SK-N-SH (cell line): ENCODE results near the gene HINT1. TPM values are rescaled to one million over a fixed set of nuclear protein-coding genes. Genes with fewer than 3 reads are reported as not detected.

Experiments used
- CTCF ChIA-PET: fragments of 300-600, 350-600 bp; formaldehyde crosslinking; extraction: SDS; loops from one replicate; lab custom pipeline; 2021; lab: Yijun Ruan, JAX
- POLR2A ChIA-PET: fragments of 350-600 bp; sonication (Branson Sonifier 250); formaldehyde crosslinking; extraction: SDS; loops from one replicate; lab custom pipeline; 2020; ENCODE audit warnings: antibody characterized with exemption, inconsistent platforms; lab: Yijun Ruan, JAX
- DNase-seq: peaks from one replicate; pipeline ENCODE4 v3.0.0; 2012
- H2AFZ ChIP-seq: fragments of 200-600 bp; sonication (generic); 2 replicates; pipeline ENCODE4 v1.8.1; 2016; ENCODE audit warnings: antibody characterized with exemption, mild to moderate bottlenecking, low read depth
- H3F3A ChIP-seq: fragments of 200-600 bp; sonication (generic); replicated peaks from 2 replicates; pipeline ENCODE3; 2016; ENCODE audit warnings: antibody characterized with exemption, mild to moderate bottlenecking; ENCODE audit not compliant: insufficient read depth
- H3K27ac ChIP-seq, 2 experiments: fragments of 200-500 bp in 1 of 2; fragments of 200-600 bp in 1 of 2; sonication (Bioruptor generic) in 1 of 2; sonication (generic), shearing (Covaris generic) in 1 of 2; 2 replicates each; pipeline versions ENCODE4 v1.5.1 to v1.6.1; 2014 to 2016; ENCODE audit warnings: low read depth in 2 of 2, inconsistent platforms in 1 of 2, low read length in 1 of 2, mild to moderate bottlenecking in 1 of 2, mixed read lengths in 1 of 2
- H3K27me3 ChIP-seq: fragments of 200-600 bp; sonication (generic), shearing (Covaris generic); 2 replicates; pipeline ENCODE4 v1.6.1; 2016; ENCODE audit warnings: mixed run types; ENCODE audit not compliant: insufficient read depth
- H3K36me3 ChIP-seq, 2 experiments: fragments of 200-500 bp in 1 of 2; fragments of 200-600 bp in 1 of 2; sonication (Bioruptor generic) in 1 of 2; sonication (generic) in 1 of 2; replicated peaks in 1 of 2; 2 replicates each; pipeline versions ENCODE3 to v1.5.1; 2014 to 2016; ENCODE audit warnings: low read length in 1 of 2, mild to moderate bottlenecking in 1 of 2; ENCODE audit not compliant: insufficient read depth in 2 of 2, control insufficient read depth in 1 of 2
- H3K4me1 ChIP-seq, 2 experiments: fragments of 200-500 bp in 1 of 2; fragments of 200-600 bp in 1 of 2; sonication (Bioruptor generic) in 1 of 2; sonication (generic), shearing (Covaris generic) in 1 of 2; 2 replicates each; pipeline versions ENCODE4 v1.5.1 to v1.6.1; 2014 to 2016; ENCODE audit warnings: low read depth in 1 of 2, low read length in 1 of 2, mixed run types in 1 of 2; ENCODE audit not compliant: insufficient read depth in 2 of 2, control insufficient read depth in 1 of 2
- H3K4me2 ChIP-seq: fragments of 200-600 bp; sonication (generic), shearing (Covaris generic); 2 replicates; pipeline ENCODE4 v1.6.1; 2017; ENCODE audit warnings: mixed run types
- H3K4me3 ChIP-seq, 2 experiments: fragments of 200-500 bp in 1 of 2; fragments of 200-600 bp in 1 of 2; sonication (Bioruptor generic) in 1 of 2; sonication (generic), shearing (Covaris generic) in 1 of 2; 2 replicates each; pipeline versions ENCODE4 v1.5.1 to v1.8.1; 2014 to 2016; ENCODE audit warnings: low read depth in 2 of 2, inconsistent platforms in 1 of 2, low read length in 1 of 2, mild to moderate bottlenecking in 1 of 2, mixed read lengths in 1 of 2, moderate library complexity in 1 of 2
- H3K79me2 ChIP-seq: fragments of 200-600 bp; sonication (generic); 2 replicates; pipeline ENCODE4 v1.8.1; 2017; ENCODE audit warnings: mild to moderate bottlenecking; ENCODE audit not compliant: insufficient read depth
- H3K9ac ChIP-seq: fragments of 200-600 bp; sonication (generic); 2 replicates; pipeline ENCODE4 v1.6.1; 2017; ENCODE audit warnings: mixed run types
- H3K9me2 ChIP-seq: fragments of 200-600 bp; sonication (generic); 2 replicates; pipeline ENCODE4 v1.6.1; 2017; ENCODE audit warnings: mixed run types
- H3K9me3 ChIP-seq: fragments of 200-600 bp; sonication (generic); 2 replicates; pipeline ENCODE4 v1.6.1; 2017; ENCODE audit warnings: mixed run types, mild to moderate bottlenecking, moderate library complexity
- H4K20me1 ChIP-seq: fragments of 200-600 bp; sonication (generic); 2 replicates; pipeline ENCODE4 v1.6.1; 2017; ENCODE audit warnings: mild to moderate bottlenecking, mixed run types; ENCODE audit not compliant: insufficient read depth
- CTCF ChIP-seq: fragments of 200-600 bp; sonication (generic); IDR thresholded peaks from 2 replicates; pipeline ENCODE4 v1.6.1; 2017; ENCODE audit warnings: antibody characterized with exemption, mild to moderate bottlenecking, moderate library complexity
- ELF1 ChIP-seq: IDR thresholded peaks from 2 replicates; pipeline ENCODE4 v1.4.0; 2012
- EP300 ChIP-seq, 2 experiments: IDR thresholded peaks; 2 replicates each; pipeline versions ENCODE4 v1.4.0 to v1.6.1; 2012; ENCODE audit warnings: borderline replicate concordance in 1 of 2, low read depth in 1 of 2, low read length in 1 of 2
- EZH2phosphoT487 ChIP-seq: fragments of 200-600 bp; sonication (generic); IDR thresholded peaks from 2 replicates; pipeline ENCODE4 v1.6.1; 2017; ENCODE audit warnings: low read depth, mixed run types, mild to moderate bottlenecking, antibody characterized with exemption, moderate library complexity, borderline replicate concordance
- GATA2 ChIP-seq: sonication (generic); formaldehyde crosslinking; IDR thresholded peaks from 2 replicates; pipeline ENCODE4 v1.5.0; 2020; ENCODE audit warnings: mild to moderate bottlenecking, missing genetic modification reagents
- PBX3 ChIP-seq: IDR thresholded peaks from 2 replicates; pipeline ENCODE4; 2012
- RCOR1 ChIP-seq: fragments of 150-350 bp; IDR thresholded peaks from 2 replicates; pipeline ENCODE4 v1.6.1; 2017; ENCODE audit warnings: antibody characterized with exemption, low read length
- RFX5 ChIP-seq: IDR thresholded peaks from 2 replicates; pipeline ENCODE4 v1.6.1; 2012; ENCODE audit warnings: mild to moderate bottlenecking, improper control_type of control experiment, low read length
- TAF1 ChIP-seq: IDR thresholded peaks from 2 replicates; pipeline ENCODE4 v1.6.1; 2012; ENCODE audit warnings: low read depth, mild to moderate bottlenecking, low read length, moderate library complexity, borderline replicate concordance
- TCF12 ChIP-seq: IDR thresholded peaks from 2 replicates; pipeline ENCODE4 v1.4.0; 2012
- USF2 ChIP-seq: fragments of 150-350 bp; IDR thresholded peaks from 2 replicates; pipeline ENCODE4 v1.6.1; 2017; ENCODE audit warnings: antibody characterized with exemption, low read length, low read depth, borderline replicate concordance
- WGBS: methylation state at CpG from one replicate; pipeline ENCODE4 v1.1.6; 2017; ENCODE audit warnings: low lambda C conversion rate; 5-methylcytosine and 5-hydroxymethylcytosine counted together
- polyA plus RNA-seq, 3 experiments: library from polyadenylated mRNA; depleted of rRNA; stranded (reverse); fragments of >200 nt; gene quantifications; 2 replicates each; pipeline ENCODE4 v1.2.3, GENCODE V29; 2012

Gene HINT1
- polyA plus RNA-seq, 1 of the 3 experiments (the other 2 are of a cell fraction) = 385 TPM

- TF ChIP-seq CTCF = no peak
- no peak for TF ChIP-seq PBX3
- no peak for TF ChIP-seq EZH2phosphoT487
- TF ChIP-seq EP300 (IDR thresholded peaks at IDR 0.05; ENCODE audit: borderline replicate concordance in 1 of 2, low read depth in 1 of 2, low read length in 1 of 2) = no peak
- TF ChIP-seq TCF12 = no peak
- TF ChIP-seq GATA2 (CRISPR knock-in tag) = no peak
Measured at GRCh38 chr5:131169810-131170539, 4.9 kb upstream of the HINT1 start (continued).

- H3K9me2 ChIP-seq = no peaks in the 10 kb centered on the region
- no peak overlapping the region for H3K27ac ChIP-seq
- CTCF ChIA-PET = no interaction called here
- no peaks in the 10 kb centered on the region for H3K27me3 ChIP-seq
- H3K4me1 ChIP-seq = peaks cover 10 to 14% of the 10 kb centered on the region in 2 experiments; a peak in 3 of 4 replicates
- 87% methylated on average over 5 of the region's 5 CpGs for WGBS
- H3K4me2 ChIP-seq = no peak overlapping the region
- no peaks in the 10 kb centered on the region for H4K20me1 ChIP-seq
- peaks cover 12% of the 10 kb centered on the region for H3F3A ChIP-seq
- DNase-seq = no peak
- peaks cover 0 to under 1% of the 10 kb centered on the region in 2 experiments for H3K36me3 ChIP-seq
- H3K4me3 ChIP-seq = no peak overlapping the region
- POLR2A ChIA-PET = no interaction called here
- H3K9me3 ChIP-seq = no peaks in the 10 kb centered on the region
- H3K79me2 ChIP-seq = peaks cover 27% of the 10 kb centered on the region
- TF ChIP-seq USF2 (no peak), ELF1 (no peak), RCOR1 (no peak), RFX5 (no peak), TAF1 (no peak)
- H3K9ac ChIP-seq = no peak overlapping the region
- no peak overlapping the region for H2AFZ ChIP-seq
Measured at GRCh38 chr5:131167615-131168014, 2.6 kb upstream of the HINT1 start.
